Stromal cell of bone marrow (primary cell): ENCODE measurements around the gene ABCA2.

Source experiments
- DNase-seq: peaks from one replicate; pipeline ENCODE4 v3.0.0-alpha.2; 2012; ENCODE audit warnings: low read depth

The ABCA2 gene

GRCh38 chr9:136995772-136996311 lies 32.2 kb downstream of the ABCA2 start:
- DNase-seq = no peak

- DNase-seq = no peak
Measured at GRCh38 chr9:136995362-136995761, 32.7 kb downstream of the ABCA2 start.

GRCh38 chr9:136994888-136995230 lies 33.2 kb downstream of the ABCA2 start:
- DNase-seq = no peak

GRCh38 chr9:136994180-136994887 lies 33.7 kb downstream of the ABCA2 start:
- no peak for DNase-seq

- DNase-seq = no peak
Measured at GRCh38 chr9:136992819-136993369, 35.1 kb downstream of the ABCA2 start.

- peak; percentile 70 for DNase-seq
Measured at GRCh38 chr9:136991993-136992818, 35.8 kb downstream of the ABCA2 start, which contains the start of gene PAXX. TSS of gene PAXX (plus strand) at chr9:136992422. CDS start at chr9:136992444, 22 bp downstream.

GRCh38 chr9:136990242-136990911 lies 37.7 kb downstream of the ABCA2 start:
- no peak for DNase-seq

- DNase-seq = no peak
Measured at GRCh38 chr9:136988872-136989271, 39.2 kb downstream of the ABCA2 start.

GRCh38 chr9:136985853-136986252 lies 42.2 kb downstream of the ABCA2 start:
- DNase-seq = no peak

GRCh38 chr9:136985027-136985602 lies 42.9 kb downstream of the ABCA2 start:
- no peak for DNase-seq

- no peak for DNase-seq
Measured at GRCh38 chr9:136984464-136985026, 43.5 kb downstream of the ABCA2 start.

GRCh38 chr9:136983656-136984314 lies 44.3 kb downstream of the ABCA2 start:
- DNase-seq = no peak

GRCh38 chr9:136983167-136983566 lies 44.9 kb downstream of the ABCA2 start:
- DNase-seq = no peak

- no peak for DNase-seq
Measured at GRCh38 chr9:136982232-136983051, 45.6 kb downstream of the ABCA2 start, which contains the start of gene LCNL1. TSS of gene LCNL1 (plus strand) at chr9:136982993. CDS start at chr9:136983587, 594 bp downstream.

- no peak for DNase-seq
Measured at GRCh38 chr9:136981588-136982231, 46.3 kb downstream of the ABCA2 start.

GRCh38 chr9:136980669-136981478 lies 47.2 kb downstream of the ABCA2 start:
- no peak for DNase-seq

- no peak for DNase-seq
Measured at GRCh38 chr9:136979769-136980587, 48.1 kb downstream of the ABCA2 start.
